Fibroblast of the aortic adventitia (primary cell): Measurements from ENCODE around the gene TFF2. TPM values are rescaled to one million over a fixed set of nuclear protein-coding genes. Genes with fewer than 3 reads are reported as not detected.

Experiments
- DNase-seq: peaks from one replicate; pipeline ENCODE4 v3.0.0-alpha.2; 2010; ENCODE audit warnings: low read depth
- H3K4me3 ChIP-seq: 2 replicates; pipeline ENCODE4 v1.5.1; 2011; ENCODE audit warnings: low read depth, mild to moderate bottlenecking, control low read depth, low read length, moderate library complexity
- CTCF ChIP-seq: IDR thresholded peaks from 2 replicates; pipeline ENCODE4 v1.5.1; 2011; ENCODE audit warnings: mild to moderate bottlenecking, low read length, control low read depth, inconsistent platforms; ENCODE audit not compliant: insufficient read depth
- total RNA-seq: library from RNA; depleted of rRNA; stranded (reverse); fragments of >200 nt; gene quantifications from 2 replicates; pipeline ENCODE4 v1.2.3, GENCODE V29; 2012; ENCODE audit warnings: low replicate concordance

Gene TFF2
- total RNA-seq, 1 donor = not detected

GRCh38 chr21:42374457-42374856 is 23.7 kb upstream of the TFF2 start:
- no peak for TF ChIP-seq CTCF
- DNase-seq = no peak

GRCh38 chr21:42373908-42374455 is 23.2 kb upstream of the TFF2 start:
- no peak for DNase-seq
- no peak for TF ChIP-seq CTCF
- no peak overlapping the region for H3K4me3 ChIP-seq

More at GRCh38 chr21:42374457-42374856, 23.7 kb upstream of the TFF2 start:
- H3K4me3 ChIP-seq = no peak overlapping the region

GRCh38 chr21:42373196-42373907 is 22.6 kb upstream of the TFF2 start:
- no peak overlapping the region for H3K4me3 ChIP-seq
- no peak for TF ChIP-seq CTCF
- no peak for DNase-seq

GRCh38 chr21:42370894-42371654 is 20.3 kb upstream of the TFF2 start:
- DNase-seq = no peak

GRCh38 chr21:42369821-42370220 is 19.0 kb upstream of the TFF2 start:
- no peak for DNase-seq
- no peak for TF ChIP-seq CTCF
- H3K4me3 ChIP-seq = no peak overlapping the region

More at GRCh38 chr21:42370894-42371654, 20.3 kb upstream of the TFF2 start:
- no peak overlapping the region for H3K4me3 ChIP-seq
- no peak for TF ChIP-seq CTCF

- no peak for TF ChIP-seq CTCF
- no peak for DNase-seq
Observed at GRCh38 chr21:42367367-42368165, 16.8 kb upstream of the TFF2 start.

More at GRCh38 chr21:42367367-42368165, 16.8 kb upstream of the TFF2 start:
- H3K4me3 ChIP-seq = no peak overlapping the region
